HAP-1 (cell line): ENCODE results near the gene LSM2.

Source experiments
- DNase-seq, 2 experiments: peaks; one replicate each; pipeline ENCODE4 v3.0.0-alpha.2; 2016 to 2020; ENCODE audit warnings: low spot score in 2 of 2
- H3K27me3 ChIP-seq: fragments of 250-450 bp; sonication (Bioruptor Pico); 2 replicates; pipeline ENCODE4 v1.5.1; 2020; ENCODE audit warnings: low read depth, mild to moderate bottlenecking, moderate library complexity
- H3K36me3 ChIP-seq: fragments of 250-450 bp; sonication (Bioruptor Pico); replicated peaks from 2 replicates; pipeline ENCODE4 v1.5.1; 2020; ENCODE audit warnings: mild to moderate bottlenecking
- H3K4me1 ChIP-seq: fragments of 250-450 bp; sonication (Bioruptor Pico); 2 replicates; pipeline ENCODE4 v1.5.1; 2020; ENCODE audit warnings: mild to moderate bottlenecking
- H3K4me3 ChIP-seq: fragments of 250-450 bp; sonication (Bioruptor Pico); 2 replicates; pipeline ENCODE4 v1.5.1; 2020; ENCODE audit warnings: mild to moderate bottlenecking, moderate library complexity
- H3K9me3 ChIP-seq: fragments of 250-450 bp; sonication (Bioruptor Pico); 2 replicates; pipeline ENCODE4 v1.5.1; 2020; ENCODE audit warnings: mild to moderate bottlenecking, moderate library complexity
- in situ Hi-C: fragments of 300-500 bp; cut with MboI; formaldehyde crosslinking; loops from 3 replicates; pipeline ENCODE4 v1.14.3; 2020; ENCODE audit warnings: low sequenced_read_pairs, inconsistent platforms, mixed read lengths

The LSM2 gene

GRCh38 chr6:31768363-31769257, 38.2 kb downstream of the LSM2 start:
- H3K4me1 ChIP-seq = no peaks in the 10 kb centered on the region; the same call in 1 of the 2 replicates
- H3K9me3 ChIP-seq = no peaks in the 10 kb centered on the region
- H3K4me3 ChIP-seq = no peak overlapping the region
- in situ Hi-C loops = no loop called here
- no peaks in the 10 kb centered on the region for H3K27me3 ChIP-seq
- DNase-seq = no peak
- peaks cover 15% of the 10 kb centered on the region for H3K36me3 ChIP-seq

GRCh38 chr6:31767096-31767645, 39.6 kb downstream of the LSM2 start:
- H3K27me3 ChIP-seq = no peaks in the 10 kb centered on the region
- no peak overlapping the region for H3K4me3 ChIP-seq
- H3K4me1 ChIP-seq = peaks cover 5% of the 10 kb centered on the region
- H3K36me3 ChIP-seq = peaks cover 30% of the 10 kb centered on the region
- in situ Hi-C loops = no loop called here
- no peaks in the 10 kb centered on the region for H3K9me3 ChIP-seq
- DNase-seq = no peak

GRCh38 chr6:31765910-31766794, 40.6 kb downstream of the LSM2 start:
- no peak overlapping the region for H3K4me3 ChIP-seq
- in situ Hi-C loops = no loop called here
- H3K4me1 ChIP-seq = peaks cover 5% of the 10 kb centered on the region
- H3K36me3 ChIP-seq = peaks cover 40% of the 10 kb centered on the region
- no peak for DNase-seq
- H3K9me3 ChIP-seq = no peaks in the 10 kb centered on the region
- H3K27me3 ChIP-seq = no peaks in the 10 kb centered on the region

- no peak overlapping the region for H3K4me3 ChIP-seq
- no peaks in the 10 kb centered on the region for H3K27me3 ChIP-seq
- no peak for DNase-seq
- peaks cover 5% of the 10 kb centered on the region for H3K4me1 ChIP-seq
- no peaks in the 10 kb centered on the region for H3K9me3 ChIP-seq
- peaks cover 46% of the 10 kb centered on the region for H3K36me3 ChIP-seq
- in situ Hi-C loops = no loop called here
Observed at GRCh38 chr6:31765559-31765909, 41.2 kb downstream of the LSM2 start.

GRCh38 chr6:31764198-31764597, 42.6 kb downstream of the LSM2 start:
- DNase-seq = no peak
- no peaks in the 10 kb centered on the region for H3K9me3 ChIP-seq
- H3K27me3 ChIP-seq = no peaks in the 10 kb centered on the region
- H3K4me1 ChIP-seq = peaks cover 5% of the 10 kb centered on the region
- H3K4me3 ChIP-seq = no peak overlapping the region
- in situ Hi-C loops = no loop called here
- peaks cover 59% of the 10 kb centered on the region for H3K36me3 ChIP-seq

- DNase-seq = peak; percentile 64 to 74
- H3K4me1 ChIP-seq = peaks cover 5% of the 10 kb centered on the region
- no peaks in the 10 kb centered on the region for H3K9me3 ChIP-seq
- H3K36me3 ChIP-seq = peaks cover 65% of the 10 kb centered on the region
- no peak overlapping the region for H3K4me3 ChIP-seq
- in situ Hi-C loops = no loop called here
- no peaks in the 10 kb centered on the region for H3K27me3 ChIP-seq
Observed at GRCh38 chr6:31763619-31763940, 43.2 kb downstream of the LSM2 start.

GRCh38 chr6:31762878-31763618, 43.7 kb downstream of the LSM2 start:
- Histone ChIP-seq H3K4me1 (peaks cover 5% of the 10 kb centered on the region), H3K36me3 (peaks cover 71% of the 10 kb centered on the region), H3K9me3 (no peaks in the 10 kb centered on the region), H3K4me3 (no peak overlapping the region), H3K27me3 (no peaks in the 10 kb centered on the region)
- in situ Hi-C loops = no loop called here
- no peak for DNase-seq

GRCh38 chr6:31762356-31762755, 44.4 kb downstream of the LSM2 start, which contains the start of gene SAPCD1:
Gene SAPCD1 (plus strand): TSS chr6:31762656. CDS start chr6:31763055, 399 bp downstream.
- Histone ChIP-seq H3K36me3 (peaks cover 77% of the 10 kb centered on the region), H3K9me3 (no peaks in the 10 kb centered on the region), H3K27me3 (no peaks in the 10 kb centered on the region), H3K4me3 (no peak within 1 kb of the TSS), H3K4me1 (peaks cover 5% of the 10 kb centered on the region)
- in situ Hi-C loops = no loop called here
- DNase-seq = no peak

- no peak for DNase-seq
- Histone ChIP-seq H3K36me3 (peaks cover 77% of the 10 kb centered on the region), H3K4me1 (peaks cover 5% of the 10 kb centered on the region), H3K4me3 (no peak overlapping the region), H3K27me3 (no peaks in the 10 kb centered on the region), H3K9me3 (no peaks in the 10 kb centered on the region)
- in situ Hi-C loops = no loop called here
Observed at GRCh38 chr6:31761343-31761742, 45.4 kb downstream of the LSM2 start.

- in situ Hi-C loops = no loop called here
- H3K36me3 ChIP-seq = peaks cover 77% of the 10 kb centered on the region
- no peaks in the 10 kb centered on the region for H3K27me3 ChIP-seq
- peaks cover 5% of the 10 kb centered on the region for H3K4me1 ChIP-seq
- H3K9me3 ChIP-seq = no peaks in the 10 kb centered on the region
- no peak for DNase-seq
- no peak overlapping the region for H3K4me3 ChIP-seq
Observed at GRCh38 chr6:31760790-31761189, 46.0 kb downstream of the LSM2 start.

GRCh38 chr6:31758281-31758680, 48.5 kb downstream of the LSM2 start:
- no peaks in the 10 kb centered on the region for H3K9me3 ChIP-seq
- peaks cover 2% of the 10 kb centered on the region for H3K4me1 ChIP-seq
- no peak overlapping the region for H3K4me3 ChIP-seq
- H3K36me3 ChIP-seq = peaks cover 59% of the 10 kb centered on the region
- no peaks in the 10 kb centered on the region for H3K27me3 ChIP-seq
- in situ Hi-C loops = no loop called here
- no peak for DNase-seq

GRCh38 chr6:31752739-31753319, 53.9 kb downstream of the LSM2 start:
- DNase-seq = no peak
- in situ Hi-C loops = no loop called here
- Histone ChIP-seq H3K4me3 (no peak overlapping the region), H3K27me3 (no peaks in the 10 kb centered on the region), H3K36me3 (peaks cover 35% of the 10 kb centered on the region), H3K4me1 (no peaks in the 10 kb centered on the region), H3K9me3 (no peaks in the 10 kb centered on the region)

- Histone ChIP-seq H3K36me3 (peaks cover 50% of the 10 kb centered on the region), H3K4me1 (no peaks in the 10 kb centered on the region), H3K4me3 (no peak overlapping the region), H3K27me3 (no peaks in the 10 kb centered on the region), H3K9me3 (no peaks in the 10 kb centered on the region)
- in situ Hi-C loops = no loop called here
- no peak for DNase-seq
Observed at GRCh38 chr6:31750411-31751022, 56.2 kb downstream of the LSM2 start.
